Upper lobe of left lung (tissue), 6 donors: ENCODE measurements around the gene LMOD2. TPM values are rescaled to one million over a fixed set of nuclear protein-coding genes. Genes with fewer than 3 reads are reported as not detected.

ENCODE experiments used
- ATAC-seq, 2 donors: fragments of 200-7000 bp; cut with Tn5 transposase; one replicate each; pipeline ENCODE4 v1.9.1; 2022; ENCODE audit warnings: mild to moderate bottlenecking in 2 of 2, moderate library complexity in 2 of 2; ENCODE audit not compliant: low FRiP score in 2 of 2
- DNase-seq, 2 donors: peaks; one replicate each; pipeline ENCODE4 v3.0.0-alpha.2; 2019 to 2020
- H3K27ac ChIP-seq, 4 donors: fragments of 200-600 bp; sonication (generic); one replicate each; pipeline ENCODE4 v1.5.1; 2016 to 2019
- H3K27me3 ChIP-seq, 4 donors: fragments of 200-600 bp; sonication (generic); one replicate each; pipeline ENCODE4 v1.5.1; 2017 to 2019
- H3K36me3 ChIP-seq, 4 donors: fragments of 200-600 bp; sonication (generic); one replicate each; pipeline ENCODE4 v1.5.1; 2016 to 2019
- H3K4me1 ChIP-seq, 4 donors: fragments of 200-600 bp; sonication (generic); one replicate each; pipeline ENCODE4 v1.5.1; 2018 to 2019
- H3K4me3 ChIP-seq, 4 donors: fragments of 200-600 bp; sonication (generic); one replicate each; pipeline ENCODE4 v1.5.1; 2017 to 2019; ENCODE audit warnings: mild to moderate bottlenecking in 2 of 4, moderate library complexity in 1 of 4
- H3K9me3 ChIP-seq, 4 donors: fragments of 200-600 bp; sonication (generic); one replicate each; pipeline ENCODE4 v1.5.1; 2018 to 2019
- CTCF ChIP-seq, 6 experiments: fragments of 450-650 bp in 4 of 6; fragments of 200-600 bp in 2 of 6; sonication (generic) in 2 of 6; IDR thresholded peaks; one replicate each; pipeline ENCODE4 v1.5.1; 2016 to 2019; ENCODE audit warnings: antibody characterized with exemption in 6 of 6
- EP300 ChIP-seq, 4 donors: sonication (generic); formaldehyde crosslinking; IDR thresholded peaks; one replicate each; pipeline ENCODE4 v1.5.1; 2017; ENCODE audit warnings: antibody characterized with exemption in 4 of 4, control low read depth in 2 of 4
- POLR2A ChIP-seq, 4 donors: fragments of 450-650 bp; IDR thresholded peaks; one replicate each; pipeline ENCODE4 v1.5.1; 2016 to 2017; ENCODE audit warnings: antibody characterized with exemption in 4 of 4, mild to moderate bottlenecking in 2 of 4
- POLR2AphosphoS5 ChIP-seq, 2 donors: sonication (generic); formaldehyde crosslinking; IDR thresholded peaks; one replicate each; pipeline ENCODE4 v1.5.1; 2017; ENCODE audit warnings: antibody characterized with exemption in 2 of 2
- WGBS, 2 donors: methylation state at CpG; one replicate each; pipeline ENCODE4 v1.1.5; 2017 to 2018; 5-methylcytosine and 5-hydroxymethylcytosine counted together
- total RNA-seq, 6 donors: library from RNA; depleted of rRNA in 4 of 6; stranded (reverse); fragments of >200 nt in 4 of 6; gene quantifications; one replicate each; pipeline versions ENCODE4 v1.1.0 to v1.2.1, GENCODE V29; 2016 to 2021
- donor health status: DM: no; HTN: no; CAD: no; lungs with moderate emphysema.
- donor health status: DM: no; HTN: yes; CAD: no; lungs with severe emphysema.

LMOD2 gene
- total RNA-seq, 6 donors from 2014 or later = not detected

GRCh38 chr7:123624527-123625183, 31.0 kb upstream of the LMOD2 start:
- Histone ChIP-seq H3K4me3 (no peak overlapping the region), H3K4me1 (no peaks in the 10 kb centered on the region), H3K9me3 (no peaks in the 10 kb centered on the region), H3K27me3 (no peaks in the 10 kb centered on the region), H3K36me3 (no peaks in the 10 kb centered on the region), H3K27ac (no peak overlapping the region)
- TF ChIP-seq CTCF (IDR thresholded peaks at IDR 0.05) = peak in 4 of 6 experiments; percentile 12 to 30 (median 20)
- TF ChIP-seq POLR2A (IDR thresholded peaks at IDR 0.05) = no peak
- 56 to 66% methylated on average over 12 of the region's 12 CpGs for WGBS, 2 donors
- ATAC-seq (peak in 1 of 2 donors; percentile 24), DNase-seq (peak in 1 of 2 donors; percentile 42)

GRCh38 chr7:123625254-123625653, 30.4 kb upstream of the LMOD2 start:
- Histone ChIP-seq H3K4me3 (no peak overlapping the region), H3K4me1 (no peaks in the 10 kb centered on the region), H3K27ac (no peak overlapping the region), H3K36me3 (no peaks in the 10 kb centered on the region), H3K9me3 (no peaks in the 10 kb centered on the region), H3K27me3 (no peaks in the 10 kb centered on the region)
- ATAC-seq (no peak), DNase-seq (no peak)
- TF ChIP-seq POLR2AphosphoS5 (IDR thresholded peaks at IDR 0.05) = no peak
- no peak for TF ChIP-seq EP300 (IDR thresholded peaks at IDR 0.05)
- TF ChIP-seq CTCF (IDR thresholded peaks at IDR 0.05) = no peak
- TF ChIP-seq POLR2A (IDR thresholded peaks at IDR 0.05) = no peak
- WGBS, 2 donors = 68 to 74% methylated on average over 2 of the region's 2 CpGs

- Histone ChIP-seq H3K9me3 (no peaks in the 10 kb centered on the region), H3K4me3 (no peak overlapping the region), H3K27ac (no peak overlapping the region), H3K36me3 (no peaks in the 10 kb centered on the region), H3K27me3 (no peaks in the 10 kb centered on the region), H3K4me1 (no peaks in the 10 kb centered on the region)
- no peak for TF ChIP-seq POLR2A (IDR thresholded peaks at IDR 0.05)
- no peak for TF ChIP-seq POLR2AphosphoS5 (IDR thresholded peaks at IDR 0.05)
- TF ChIP-seq EP300 (IDR thresholded peaks at IDR 0.05) = no peak
- TF ChIP-seq CTCF (IDR thresholded peaks at IDR 0.05) = no peak
- ATAC-seq (no peak), DNase-seq (no peak)
- 93 to 94% methylated on average over 2 of the region's 2 CpGs for WGBS, 2 donors
These were observed 27.8 kb upstream of the LMOD2 start for GRCh38 chr7:123627851-123628250.

- no peak for DNase-seq
- WGBS, 2 donors = 89 to 92% methylated on average over 5 of the region's 5 CpGs
- H3K9me3 ChIP-seq = no peaks in the 10 kb centered on the region
- no peaks in the 10 kb centered on the region for H3K4me1 ChIP-seq
- ATAC-seq = no peak
- TF ChIP-seq POLR2AphosphoS5 (IDR thresholded peaks at IDR 0.05) = no peak
- no peak overlapping the region for H3K4me3 ChIP-seq
- no peaks in the 10 kb centered on the region for H3K27me3 ChIP-seq
- no peaks in the 10 kb centered on the region for H3K36me3 ChIP-seq
- H3K27ac ChIP-seq = no peak overlapping the region
These were observed 26.8 kb upstream of the LMOD2 start for GRCh38 chr7:123628829-123629228.

- WGBS, 2 donors = 54 to 83% methylated on average over 1 of the region's 1 CpG
- TF ChIP-seq CTCF (IDR thresholded peaks at IDR 0.05) = no peak
- TF ChIP-seq EP300 (IDR thresholded peaks at IDR 0.05) = no peak
- no peak for TF ChIP-seq POLR2A (IDR thresholded peaks at IDR 0.05)
- TF ChIP-seq POLR2AphosphoS5 (IDR thresholded peaks at IDR 0.05) = no peak
- Histone ChIP-seq H3K9me3 (no peaks in the 10 kb centered on the region), H3K4me3 (no peak overlapping the region), H3K27ac (no peak overlapping the region), H3K36me3 (no peaks in the 10 kb centered on the region), H3K27me3 (no peaks in the 10 kb centered on the region), H3K4me1 (no peaks in the 10 kb centered on the region)
- no peak for ATAC-seq
- DNase-seq = no peak
These were observed 26.4 kb upstream of the LMOD2 start for GRCh38 chr7:123629281-123629680.
